ENCODE measurements around the gene ZKSCAN8.

- no peak for TF ChIP-seq CTCF (IDR thresholded peaks at IDR 0.05 in 2 of 3, conservative IDR thresholded peaks at IDR 0.05 in 1 of 3; ENCODE audit: borderline replicate concordance in 1 of 3, insufficient read depth in 1 of 3, low read depth in 2 of 3, low read length in 2 of 3)
- no peak for TF ChIP-seq POLR2A (IDR thresholded peaks at IDR 0.05; ENCODE audit: borderline replicate concordance, extremely low read depth, insufficient read depth, insufficient read length)
- no peak for TF ChIP-seq EZH2 (IDR thresholded peaks at IDR 0.05)
- no peak for TF ChIP-seq TCF7L2 (IDR thresholded peaks at IDR 0.05; ENCODE audit: borderline replicate concordance, extremely low read depth, insufficient read depth, insufficient read length)
- TF ChIP-seq MAX (IDR thresholded peaks at IDR 0.05), result no peak
These were observed 26.2 kb downstream of the ZKSCAN8 start for GRCh38 chr6:28167926-28168325.

Measured in HCT116 (cell line).